Endothelial cell of hepatic sinusoid (primary cell): ENCODE measurements around the gene EML3.

Experiments
- in situ Hi-C: cut with HindIII; loops from 2 replicates; pipeline ENCODE4 v1.10.0; 2017; ENCODE audit warnings: low sequenced_read_pairs

The EML3 gene

DNA sequence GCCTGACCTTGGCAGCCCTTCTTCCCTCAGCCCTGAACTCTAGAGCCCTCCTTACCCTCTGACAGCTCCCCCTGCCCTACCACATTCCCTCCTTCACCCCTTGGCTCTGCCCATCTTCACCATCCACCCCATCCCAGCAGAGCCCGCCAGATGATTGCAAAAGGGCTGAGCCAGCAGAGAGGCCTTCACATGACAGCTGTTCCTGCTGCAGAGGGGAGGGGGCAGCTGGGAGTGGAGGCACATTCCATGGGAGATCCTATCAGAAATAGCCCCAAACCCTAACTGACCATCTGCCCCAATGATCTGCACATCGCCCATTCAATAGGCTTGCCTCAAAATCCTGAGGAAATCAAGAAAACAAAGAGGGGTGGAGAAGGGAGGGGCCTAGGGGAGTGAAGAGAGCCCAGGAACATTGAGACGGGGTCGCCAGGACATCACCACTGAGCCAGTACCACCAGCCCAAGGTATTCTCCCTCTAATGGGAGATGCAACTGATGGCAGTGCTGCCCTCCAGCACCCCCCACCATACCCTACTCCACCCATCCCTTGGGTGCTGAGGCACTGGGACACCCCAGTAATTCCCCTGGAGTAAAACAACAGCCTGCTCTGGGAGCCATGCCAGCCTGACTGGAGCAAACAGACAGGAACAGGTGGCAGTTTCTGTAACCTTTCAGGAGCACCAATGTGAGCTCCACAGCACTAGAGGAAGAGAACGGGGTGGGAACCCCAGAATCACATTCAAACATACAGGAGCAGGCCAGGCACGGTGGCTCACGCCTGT is 58.0 kb downstream of the EML3 start:
- in situ Hi-C loops: loop anchor here (5.0 kb wide), 2 partner anchors 37 to 117 kb away; no protein-coding TSS in a partner anchor

DNA sequence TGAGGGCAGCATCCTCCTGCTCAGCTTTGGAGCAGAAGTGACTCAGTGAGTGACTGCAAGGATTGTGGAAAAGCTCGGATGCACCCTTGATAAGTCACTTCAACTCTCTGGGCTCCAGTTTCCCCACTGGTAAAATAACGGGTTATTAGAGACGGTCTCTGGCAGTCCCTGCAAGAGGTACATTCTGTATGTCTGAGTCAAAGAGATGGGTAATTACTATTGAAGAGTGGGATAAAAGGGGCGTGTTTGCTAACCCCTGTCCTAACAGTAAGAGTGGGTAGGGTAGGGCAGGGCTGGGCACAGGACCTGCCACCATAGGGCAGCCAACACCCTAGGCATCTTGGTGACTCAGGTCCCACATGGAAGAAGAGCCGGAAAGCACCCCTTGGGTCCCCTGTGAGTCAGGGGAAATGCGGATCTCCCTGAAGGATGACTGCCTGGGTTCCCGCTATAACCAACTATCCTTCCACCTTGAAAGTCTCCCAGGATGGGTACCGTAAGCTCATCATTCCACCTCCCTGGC is 58.7 kb downstream of the EML3 start:
- in situ Hi-C loops: loop anchor here (5.0 kb wide), 2 partner anchors 37 to 117 kb away; no protein-coding TSS in a partner anchor

DNA sequence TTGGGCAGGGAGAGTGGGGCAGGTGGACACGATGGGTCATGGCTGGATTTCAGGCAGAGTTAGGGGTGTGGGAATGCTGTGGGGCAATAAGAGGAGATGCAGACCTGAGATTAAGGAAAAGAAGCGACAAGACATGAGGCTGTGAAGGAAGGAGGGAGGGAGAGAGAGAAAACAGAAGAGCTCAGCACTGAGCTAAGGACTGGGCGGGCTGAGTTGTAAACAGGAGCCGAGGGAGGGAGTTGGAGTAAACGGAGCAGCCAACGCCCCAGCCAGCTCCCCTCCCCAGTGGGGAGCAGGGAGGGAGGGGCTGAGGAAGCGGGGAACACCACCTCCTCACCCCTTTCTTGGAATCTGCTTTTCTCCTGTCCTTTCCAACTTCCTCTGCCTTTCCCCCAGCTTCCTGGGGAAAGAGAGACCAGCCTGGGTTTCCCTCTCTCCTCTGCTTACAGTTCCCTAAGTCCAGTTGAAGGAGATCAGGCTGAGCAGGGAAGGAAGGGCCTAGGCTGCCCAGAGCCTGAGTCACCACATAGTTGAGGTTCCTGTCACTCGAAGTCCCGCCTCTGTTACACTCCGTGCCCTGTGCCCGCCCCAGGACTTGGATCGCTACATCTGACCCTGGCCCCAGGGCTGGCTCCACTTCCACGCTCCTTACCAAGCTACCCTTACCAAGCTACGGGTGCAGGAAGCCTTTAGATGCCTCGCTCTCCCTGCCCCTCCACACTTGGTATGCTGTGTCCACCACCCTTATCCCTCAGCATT is 59.3 kb downstream of the EML3 start:
- in situ Hi-C loops: loop anchor here (5.0 kb wide), 2 partner anchors 36 to 116 kb away; no protein-coding TSS in a partner anchor

DNA sequence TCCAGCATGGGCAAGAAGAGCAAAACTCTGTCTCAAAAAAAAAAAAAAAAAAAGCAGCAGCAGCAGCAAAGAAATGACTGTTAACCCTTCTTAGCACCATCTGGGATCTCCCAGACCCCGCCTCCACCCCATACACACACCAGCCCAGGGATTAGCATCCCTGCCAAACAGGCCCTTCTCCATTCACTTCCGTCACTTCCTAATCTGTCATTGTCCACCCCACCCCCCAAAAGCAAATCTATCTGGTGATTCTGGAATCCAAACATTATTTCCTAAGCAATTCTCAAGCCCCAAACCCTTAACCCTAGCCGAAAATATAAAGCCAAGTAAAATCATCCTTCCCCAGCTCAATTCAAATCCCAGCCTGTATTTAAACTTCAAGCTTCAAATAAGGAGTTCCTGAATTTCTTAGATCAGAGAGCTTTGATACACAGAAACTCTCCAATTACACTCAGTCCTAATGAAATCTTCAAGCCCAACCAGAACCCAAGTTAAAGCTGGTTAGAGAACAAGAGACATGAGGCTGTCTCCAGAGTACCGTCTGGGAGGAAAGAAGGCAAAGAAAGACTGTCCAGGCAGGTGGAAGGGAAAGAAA is 60.0 kb downstream of the EML3 start:
- in situ Hi-C loops: loop anchor here (5.0 kb wide), 2 partner anchors 35 to 115 kb away; no protein-coding TSS in a partner anchor
